H9 (cell line): ENCODE data around the gene NGF. TPM values are rescaled to one million over a fixed set of nuclear protein-coding genes. Genes with fewer than 3 reads are reported as not detected.
A peak's percentile ranks its signal among the peaks of the same experiment; 100 is the strongest.

ENCODE experiments used
- DNase-seq: peaks from one replicate; pipeline ENCODE4 v3.0.0-alpha.2; 2017
- H2AFZ ChIP-seq: one replicate; pipeline ENCODE4 v1.6.1; 2013; ENCODE audit warnings: mild to moderate bottlenecking, low read length, control low read depth, moderate library complexity
- H2AK5ac ChIP-seq: 2 replicates; pipeline ENCODE4 v1.6.1; 2013; ENCODE audit warnings: low read length, control low read depth, mixed read lengths; ENCODE audit not compliant: insufficient read length
- H2BK120ac ChIP-seq: one replicate; pipeline ENCODE4 v1.6.1; 2013; ENCODE audit warnings: low read depth, mild to moderate bottlenecking, low read length, control low read depth, inconsistent platforms; ENCODE audit not compliant: poor library complexity, severe bottlenecking
- H2BK12ac ChIP-seq: 2 replicates; pipeline ENCODE4 v1.6.1; 2013; ENCODE audit warnings: low read length, control low read depth, mixed read lengths, low read depth; ENCODE audit not compliant: insufficient read length
- H2BK15ac ChIP-seq: 2 replicates; pipeline ENCODE4 v1.6.1; 2013; ENCODE audit warnings: low read depth, low read length, control low read depth
- H2BK20ac ChIP-seq: one replicate; pipeline ENCODE4 v1.6.1; 2013; ENCODE audit warnings: low read depth, mild to moderate bottlenecking, low read length, control low read depth, inconsistent platforms; ENCODE audit not compliant: poor library complexity, severe bottlenecking
- H2BK5ac ChIP-seq: 2 replicates; pipeline ENCODE4 v1.6.1; 2013; ENCODE audit warnings: low read length, control low read depth, mixed read lengths; ENCODE audit not compliant: insufficient read length
- H3K14ac ChIP-seq: 2 replicates; pipeline ENCODE4 v1.6.1; 2013; ENCODE audit warnings: low read length, control low read depth; ENCODE audit not compliant: insufficient read depth
- H3K18ac ChIP-seq: 2 replicates; pipeline ENCODE4 v1.6.1; 2013; ENCODE audit warnings: low read depth, mild to moderate bottlenecking, mixed read lengths, low read length, control low read depth; ENCODE audit not compliant: insufficient read length
- H3K23ac ChIP-seq: 2 replicates; pipeline ENCODE4 v1.6.1; 2013; ENCODE audit warnings: low read length, control low read depth, mixed read lengths, low read depth; ENCODE audit not compliant: insufficient read length
- H3K23me2 ChIP-seq: 2 replicates; pipeline ENCODE4 v1.6.1; 2013; ENCODE audit warnings: low read depth, mild to moderate bottlenecking, mixed read lengths, low read length, control low read depth; ENCODE audit not compliant: insufficient read length, poor library complexity, severe bottlenecking
- H3K27ac ChIP-seq: 2 replicates; pipeline ENCODE4 v1.5.1; 2013; ENCODE audit warnings: low read length, control low read depth, mixed read lengths, low read depth; ENCODE audit not compliant: insufficient read length
- H3K27me3 ChIP-seq: 2 replicates; pipeline ENCODE4 v1.6.1; 2013; ENCODE audit warnings: low read length, control low read depth, inconsistent platforms; ENCODE audit not compliant: insufficient read depth
- H3K4ac ChIP-seq: 2 replicates; pipeline ENCODE4 v1.6.1; 2013; ENCODE audit warnings: low read depth, mild to moderate bottlenecking, control low read depth, inconsistent platforms, low read length, moderate library complexity
- H3K4me1 ChIP-seq: 2 replicates; pipeline ENCODE4 v1.6.1; 2013; ENCODE audit warnings: low read length, control low read depth, inconsistent platforms; ENCODE audit not compliant: insufficient read depth
- H3K4me2 ChIP-seq: 2 replicates; pipeline ENCODE4 v1.6.1; 2013; ENCODE audit warnings: low read length, control low read depth, mixed read lengths; ENCODE audit not compliant: insufficient read length, insufficient read depth
- H3K56ac ChIP-seq: 2 replicates; pipeline ENCODE4 v1.6.1; 2013; ENCODE audit warnings: low read depth, mild to moderate bottlenecking, mixed read lengths, low read length, control low read depth; ENCODE audit not compliant: insufficient read length
- H3K79me1 ChIP-seq: 2 replicates; pipeline ENCODE4 v1.6.1; 2013; ENCODE audit warnings: low read depth, mild to moderate bottlenecking, moderate library complexity, low read length, control low read depth, inconsistent platforms; ENCODE audit not compliant: insufficient read depth, poor library complexity, severe bottlenecking
- H3K79me2 ChIP-seq: 2 replicates; pipeline ENCODE4 v1.6.1; 2013; ENCODE audit warnings: low read length, control low read depth, inconsistent platforms; ENCODE audit not compliant: insufficient read depth
- H3K9ac ChIP-seq: 2 replicates; pipeline ENCODE4 v1.6.1; 2013; ENCODE audit warnings: low read length, control low read depth, mixed read lengths; ENCODE audit not compliant: insufficient read length; ENCODE audit errors: extremely low read depth
- H3K9me3 ChIP-seq: one replicate; pipeline ENCODE4 v1.6.1; 2013; ENCODE audit warnings: low read depth, low read length, inconsistent platforms; ENCODE audit not compliant: control insufficient read depth
- H3T11ph ChIP-seq: one replicate; pipeline ENCODE4 v1.6.1; 2013; ENCODE audit warnings: mild to moderate bottlenecking, low read length, control low read depth, inconsistent platforms
- H4K20me1 ChIP-seq: one replicate; pipeline ENCODE4 v1.6.1; 2013; ENCODE audit not compliant: control insufficient read depth, insufficient read length, insufficient read depth
- H4K5ac ChIP-seq: 2 replicates; pipeline ENCODE4 v1.6.1; 2013; ENCODE audit warnings: low read depth, mild to moderate bottlenecking, mixed read lengths, low read length, control low read depth; ENCODE audit not compliant: insufficient read length
- H4K8ac ChIP-seq: replicated peaks from 2 replicates; pipeline ENCODE4 v1.6.1; 2013; ENCODE audit warnings: low read length, control low read depth, mixed read lengths, low read depth; ENCODE audit not compliant: insufficient read length
- H4K91ac ChIP-seq: 2 replicates; pipeline ENCODE4 v1.6.1; 2013; ENCODE audit warnings: low read depth, mild to moderate bottlenecking, moderate library complexity, mixed read lengths, low read length, control low read depth; ENCODE audit not compliant: insufficient read length
- H3K27ac Mint-ChIP-seq, 3 experiments: 2 replicates in 2 of 3; 3 replicates in 1 of 3; pipeline ENCODE4 v1.8.0; 2020 to 2021; ENCODE audit warnings: mixed read lengths in 3 of 3, mild to moderate bottlenecking in 1 of 3, moderate library complexity in 1 of 3
- H3K27me3 Mint-ChIP-seq: 2 replicates; pipeline ENCODE4 v1.8.0; 2021; ENCODE audit warnings: low read depth, mild to moderate bottlenecking, moderate library complexity, mixed read lengths
- H3K36me3 Mint-ChIP-seq, 3 experiments: 2 replicates in 2 of 3; 3 replicates in 1 of 3; pipeline ENCODE4 v1.8.0; 2020 to 2021; ENCODE audit warnings: low read depth in 3 of 3, mixed read lengths in 3 of 3; ENCODE audit not compliant: insufficient read depth in 1 of 3
- H3K4me1 Mint-ChIP-seq, 2 experiments: 2 replicates each; pipeline ENCODE4 v1.8.0; 2020; ENCODE audit warnings: mixed read lengths in 2 of 2
- H3K4me3 Mint-ChIP-seq, 2 experiments: 2 replicates in 1 of 2; 3 replicates in 1 of 2; pipeline ENCODE4 v1.8.0; 2020 to 2021; ENCODE audit warnings: mild to moderate bottlenecking in 2 of 2, mixed read lengths in 2 of 2, moderate library complexity in 1 of 2
- H3K9me3 Mint-ChIP-seq, 2 experiments: 2 replicates in 1 of 2; 3 replicates in 1 of 2; pipeline ENCODE4 v1.8.0; 2020; ENCODE audit warnings: mild to moderate bottlenecking in 2 of 2, mixed read lengths in 2 of 2, moderate library complexity in 1 of 2
- WGBS: extraction: QIAGEN DNeasy Blood & Tissue Kit; methylation state at CpG from one replicate; pipeline ENCODE4 v1.1.7; 2013; ENCODE audit warnings: missing lambda C conversion rate, low lambda C conversion rate, mixed read lengths; ENCODE audit not compliant: insufficient read length; ENCODE audit errors: extremely low coverage; 5-methylcytosine and 5-hydroxymethylcytosine counted together
- total RNA-seq: library from RNA; stranded (reverse); gene quantifications from 2 replicates; pipeline ENCODE4 v1.2.1, GENCODE V29; 2021
- TF ChIP-seq, protein P1 (sequence below): fragments of 200-600 bp; sonication (generic); conservative IDR thresholded peaks from 3 replicates; pipeline ENCODE4 v1.8.0; 2021; ENCODE audit warnings: antibody characterized with exemption, mild to moderate bottlenecking

The NGF gene
- total RNA-seq, 1 experiment from 2014 or later, result 0.22 TPM

DNA sequence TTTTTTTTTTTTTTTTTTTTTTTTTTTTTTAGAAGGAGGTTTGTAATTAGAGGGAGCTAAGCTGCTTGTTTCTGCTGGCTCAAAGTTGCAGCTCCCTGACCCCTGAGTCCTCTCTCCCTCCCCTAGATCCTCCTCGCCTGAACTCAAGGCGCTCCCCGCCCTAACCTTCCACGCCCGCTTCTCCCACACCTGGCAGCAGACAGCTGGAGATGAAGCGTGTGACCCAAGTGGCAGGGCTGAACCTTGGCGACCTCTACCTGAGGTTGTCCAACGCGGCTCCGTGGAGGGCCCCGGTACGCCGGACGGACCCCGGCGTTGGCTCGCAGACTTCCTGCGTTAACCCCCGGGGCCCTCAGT is 795 bp downstream of the NGF start:
- Histone ChIP-seq H3K79me2 (no peaks in the 10 kb centered on the region), H4K5ac (no peak overlapping the region), H2BK12ac (no peak overlapping the region), H2BK120ac (no peak overlapping the region), H3K9me3 (no peaks in the 10 kb centered on the region), H3K4ac (no peak overlapping the region), H3K9ac (peak overlapping the region; percentile 33), H3K4me2 (peak overlapping the region; percentile 78), H3T11ph (no peak overlapping the region), H2AFZ (no peak overlapping the region), H3K18ac (no peak overlapping the region), H3K14ac (no peak overlapping the region), H2BK20ac (no peak overlapping the region), H2AK5ac (no peak overlapping the region), H3K23me2 (peaks cover 11% of the 10 kb centered on the region), H3K4me1 (no peaks in the 10 kb centered on the region), H3K79me1 (no peaks in the 10 kb centered on the region), H2BK15ac (no peak overlapping the region), H3K56ac (no peak overlapping the region), H4K8ac (no peak overlapping the region), H3K23ac (no peak overlapping the region), H4K20me1 (peaks cover 3% of the 10 kb centered on the region), H4K91ac (no peak overlapping the region), H3K27me3 (peaks cover 18% of the 10 kb centered on the region; the same call in 1 of the 2 replicates), H2BK5ac (no peak overlapping the region), H3K27ac (no peak overlapping the region)
- peaks cover 84% of the 10 kb centered on the region for H3K27me3 Mint-ChIP-seq
- TF ChIP-seq, protein P1, sequence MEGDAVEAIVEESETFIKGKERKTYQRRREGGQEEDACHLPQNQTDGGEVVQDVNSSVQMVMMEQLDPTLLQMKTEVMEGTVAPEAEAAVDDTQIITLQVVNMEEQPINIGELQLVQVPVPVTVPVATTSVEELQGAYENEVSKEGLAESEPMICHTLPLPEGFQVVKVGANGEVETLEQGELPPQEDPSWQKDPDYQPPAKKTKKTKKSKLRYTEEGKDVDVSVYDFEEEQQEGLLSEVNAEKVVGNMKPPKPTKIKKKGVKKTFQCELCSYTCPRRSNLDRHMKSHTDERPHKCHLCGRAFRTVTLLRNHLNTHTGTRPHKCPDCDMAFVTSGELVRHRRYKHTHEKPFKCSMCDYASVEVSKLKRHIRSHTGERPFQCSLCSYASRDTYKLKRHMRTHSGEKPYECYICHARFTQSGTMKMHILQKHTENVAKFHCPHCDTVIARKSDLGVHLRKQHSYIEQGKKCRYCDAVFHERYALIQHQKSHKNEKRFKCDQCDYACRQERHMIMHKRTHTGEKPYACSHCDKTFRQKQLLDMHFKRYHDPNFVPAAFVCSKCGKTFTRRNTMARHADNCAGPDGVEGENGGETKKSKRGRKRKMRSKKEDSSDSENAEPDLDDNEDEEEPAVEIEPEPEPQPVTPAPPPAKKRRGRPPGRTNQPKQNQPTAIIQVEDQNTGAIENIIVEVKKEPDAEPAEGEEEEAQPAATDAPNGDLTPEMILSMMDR, result no peak
- peak overlapping the region; percentile 77 to 91 for H3K4me3 Mint-ChIP-seq
- no peak overlapping the region for H3K27ac Mint-ChIP-seq
- peaks cover 9 to 18% of the 10 kb centered on the region in 2 experiments for H3K4me1 Mint-ChIP-seq
- no peaks in the 10 kb centered on the region for H3K9me3 Mint-ChIP-seq
- no peak for DNase-seq
- no peaks in the 10 kb centered on the region for H3K36me3 Mint-ChIP-seq
- WGBS, result no CpG with 5 or more reads among the region's 19 CpGs
